IMR-90 (cell line): ENCODE measurements around the gene RNU2-1.
"Not testable (repeated sequence)": the region's sequence is repeated elsewhere in the genome, so short reads cannot be mapped to it uniquely, and the experiment has no call there.

Experiments
- BHLHE40 ChIP-seq: fragments of 150-350 bp; IDR thresholded peaks from 2 replicates; pipeline ENCODE4 v1.6.1; 2016; ENCODE audit warnings: mild to moderate bottlenecking, low read depth, low read length
- CEBPB ChIP-seq: IDR thresholded peaks from 2 replicates; pipeline ENCODE4 v1.6.1; 2012; ENCODE audit warnings: low read depth, low read length, improper control_type of control experiment
- CHD1 ChIP-seq: IDR thresholded peaks from 2 replicates; pipeline ENCODE4 v1.6.1; 2012; ENCODE audit warnings: low read depth, low read length, improper control_type of control experiment
- MAFK ChIP-seq: IDR thresholded peaks from 2 replicates; pipeline ENCODE4 v1.6.1; 2012; ENCODE audit warnings: low read depth, low read length, improper control_type of control experiment
- MAZ ChIP-seq: IDR thresholded peaks from 2 replicates; pipeline ENCODE4 v1.6.1; 2012; ENCODE audit warnings: low read depth, mild to moderate bottlenecking, low read length, improper control_type of control experiment, moderate library complexity, borderline replicate concordance
- MXI1 ChIP-seq: IDR thresholded peaks from 2 replicates; pipeline ENCODE4 v1.6.1; 2012; ENCODE audit warnings: low read depth, mild to moderate bottlenecking, low read length, moderate library complexity, borderline replicate concordance
- NFE2L2 ChIP-seq: fragments of 150-350 bp; IDR thresholded peaks from 2 replicates; pipeline ENCODE4 v1.6.1; 2016; ENCODE audit warnings: low read depth, mild to moderate bottlenecking, low read length
- POLR2A ChIP-seq: IDR thresholded peaks from 2 replicates; pipeline ENCODE4 v1.6.1; 2012; ENCODE audit warnings: mild to moderate bottlenecking, low read depth, low read length
- RAD21 ChIP-seq: IDR thresholded peaks from 2 replicates; pipeline ENCODE4 v1.6.1; 2012; ENCODE audit warnings: low read length, improper control_type of control experiment
- RFX5 ChIP-seq: IDR thresholded peaks from 2 replicates; pipeline ENCODE4 v1.8.0; 2012; ENCODE audit warnings: low read depth, mild to moderate bottlenecking, low read length, moderate library complexity
- SMC3 ChIP-seq: fragments of 150-350 bp; IDR thresholded peaks from 2 replicates; pipeline ENCODE4 v1.6.1; 2016; ENCODE audit warnings: low read depth, mild to moderate bottlenecking, antibody characterized with exemption, low read length, moderate library complexity
- USF2 ChIP-seq: fragments of 150-350 bp; IDR thresholded peaks from 2 replicates; pipeline ENCODE4 v1.6.1; 2017; ENCODE audit warnings: mild to moderate bottlenecking, antibody characterized with exemption, low read length, low read depth
- TF ChIP-seq, protein P1 (sequence below): conservative IDR thresholded peaks from 2 replicates; pipeline ENCODE4 v1.5.1; 2012; ENCODE audit warnings: mild to moderate bottlenecking, low read depth, low read length, improper control_type of control experiment

DNA sequence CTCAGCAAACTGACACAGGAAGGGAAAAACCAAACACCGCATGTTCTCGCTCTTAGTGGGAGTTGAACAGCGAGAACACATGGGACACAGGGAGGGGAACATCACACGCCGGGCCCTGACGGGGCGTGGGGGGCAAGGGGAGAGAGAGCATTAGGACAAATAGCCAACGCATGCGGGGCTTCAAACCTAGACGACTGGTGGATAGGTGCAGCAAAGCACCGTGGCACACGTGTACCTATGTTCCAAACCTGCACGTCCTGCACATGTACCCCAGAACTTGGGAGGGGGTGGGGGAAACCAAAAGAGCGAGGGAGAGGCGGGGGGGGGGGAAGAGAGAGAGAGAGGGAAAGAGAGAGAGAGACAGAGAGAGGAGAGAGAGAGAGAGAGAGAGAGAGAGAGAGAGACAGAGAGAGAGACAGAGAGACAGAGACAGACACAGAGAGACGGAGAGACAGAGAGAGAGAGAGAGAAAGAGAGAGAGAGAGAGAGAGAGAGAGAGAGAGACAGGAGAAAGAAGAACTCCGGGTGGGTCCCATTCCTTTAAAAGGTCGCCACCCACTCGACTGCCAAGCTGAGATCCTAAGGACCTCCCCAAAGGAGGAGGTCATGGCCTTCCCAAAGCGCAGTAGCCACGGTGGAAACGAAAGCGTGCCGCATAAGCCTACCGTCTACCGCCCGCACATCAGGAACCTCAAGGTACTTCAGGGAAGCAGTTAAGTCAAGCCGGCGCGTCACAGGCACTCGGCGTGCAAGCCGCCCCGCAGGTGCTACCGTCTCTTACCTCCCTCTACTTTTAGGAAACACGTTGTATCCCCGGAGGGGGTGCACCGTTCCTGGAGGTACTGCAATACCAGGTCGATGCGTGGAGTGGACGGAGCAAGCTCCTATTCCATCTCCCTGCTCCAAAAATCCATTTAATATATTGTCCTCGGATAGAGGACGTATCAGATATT is 37.1 kb upstream of the RNU2-1 start:
- TF ChIP-seq, protein P1, sequence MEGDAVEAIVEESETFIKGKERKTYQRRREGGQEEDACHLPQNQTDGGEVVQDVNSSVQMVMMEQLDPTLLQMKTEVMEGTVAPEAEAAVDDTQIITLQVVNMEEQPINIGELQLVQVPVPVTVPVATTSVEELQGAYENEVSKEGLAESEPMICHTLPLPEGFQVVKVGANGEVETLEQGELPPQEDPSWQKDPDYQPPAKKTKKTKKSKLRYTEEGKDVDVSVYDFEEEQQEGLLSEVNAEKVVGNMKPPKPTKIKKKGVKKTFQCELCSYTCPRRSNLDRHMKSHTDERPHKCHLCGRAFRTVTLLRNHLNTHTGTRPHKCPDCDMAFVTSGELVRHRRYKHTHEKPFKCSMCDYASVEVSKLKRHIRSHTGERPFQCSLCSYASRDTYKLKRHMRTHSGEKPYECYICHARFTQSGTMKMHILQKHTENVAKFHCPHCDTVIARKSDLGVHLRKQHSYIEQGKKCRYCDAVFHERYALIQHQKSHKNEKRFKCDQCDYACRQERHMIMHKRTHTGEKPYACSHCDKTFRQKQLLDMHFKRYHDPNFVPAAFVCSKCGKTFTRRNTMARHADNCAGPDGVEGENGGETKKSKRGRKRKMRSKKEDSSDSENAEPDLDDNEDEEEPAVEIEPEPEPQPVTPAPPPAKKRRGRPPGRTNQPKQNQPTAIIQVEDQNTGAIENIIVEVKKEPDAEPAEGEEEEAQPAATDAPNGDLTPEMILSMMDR = not testable (repeated sequence)
- TF ChIP-seq POLR2A, USF2, RFX5, MAZ, RAD21, CHD1, MXI1, NFE2L2, SMC3, MAFK, BHLHE40, CEBPB: not testable (repeated sequence)
